ENCODE measurements around the gene SGSM2. TPM values are rescaled to one million over a fixed set of nuclear protein-coding genes. Genes with fewer than 3 reads are reported as not detected.

Gene SGSM2
- total RNA-seq, 1 donor from 2014 or later, result 60.2 TPM

- intact Hi-C loops (cut with DNase I), result no loop called here
- DNase-seq (ENCODE audit: extremely low spot score in 2 of 2), result no peak
- peaks cover 10% of the 10 kb centered on the region for H3K4me1 ChIP-seq
- H3K27me3 ChIP-seq, result no peaks in the 10 kb centered on the region
- H3K9me3 ChIP-seq, result no peaks in the 10 kb centered on the region
- no peak for TF ChIP-seq CTCF (IDR thresholded peaks at IDR 0.05)
- TF ChIP-seq POLR2A (IDR thresholded peaks at IDR 0.05), result no peak
- no peak for TF ChIP-seq POLR2AphosphoS5 (IDR thresholded peaks at IDR 0.05; ENCODE audit: insufficient read depth in 1 of 2, low read depth in 1 of 2)
- H3K27ac ChIP-seq, result no peak overlapping the region
- peaks cover 0 to 16% of the 10 kb centered on the region in 2 donors for H3K36me3 ChIP-seq
- no peak overlapping the region for H3K4me3 ChIP-seq
These were observed 6.1 kb downstream of the SGSM2 start for GRCh38 chr17:2343421-2343820.

- intact Hi-C loops (cut with DNase I), result no loop called here
- Histone ChIP-seq H3K27me3 (no peaks in the 10 kb centered on the region), H3K27ac (no peak overlapping the region), H3K36me3 (peaks cover 0 to 16% of the 10 kb centered on the region in 2 donors), H3K4me1 (peaks cover 10% of the 10 kb centered on the region), H3K9me3 (no peaks in the 10 kb centered on the region), H3K4me3 (no peak overlapping the region)
- TF ChIP-seq POLR2AphosphoS5 (IDR thresholded peaks at IDR 0.05; ENCODE audit: insufficient read depth in 1 of 2, low read depth in 1 of 2), result no peak
- TF ChIP-seq POLR2A (IDR thresholded peaks at IDR 0.05), result no peak
- no peak for TF ChIP-seq CTCF (IDR thresholded peaks at IDR 0.05)
- no peak for DNase-seq (ENCODE audit: extremely low spot score in 2 of 2)
These were observed 7.2 kb downstream of the SGSM2 start for GRCh38 chr17:2344528-2344927.

GRCh38 chr17:2346475-2346874, 9.2 kb downstream of the SGSM2 start:
- peaks cover 0 to 16% of the 10 kb centered on the region in 2 donors for H3K36me3 ChIP-seq
- no peak for DNase-seq (ENCODE audit: extremely low spot score in 2 of 2)
- no peaks in the 10 kb centered on the region for H3K27me3 ChIP-seq
- H3K4me3 ChIP-seq, result no peak overlapping the region
- intact Hi-C loops (cut with DNase I), result no loop called here
- peaks cover 10% of the 10 kb centered on the region for H3K4me1 ChIP-seq
- TF ChIP-seq POLR2A (IDR thresholded peaks at IDR 0.05) (no peak), POLR2AphosphoS5 (IDR thresholded peaks at IDR 0.05; ENCODE audit: insufficient read depth in 1 of 2, low read depth in 1 of 2) (no peak), CTCF (IDR thresholded peaks at IDR 0.05) (no peak)
- no peaks in the 10 kb centered on the region for H3K9me3 ChIP-seq
- H3K27ac ChIP-seq, result no peak overlapping the region

- DNase-seq (ENCODE audit: extremely low spot score in 2 of 2), result no peak
- Histone ChIP-seq H3K4me3 (no peak overlapping the region), H3K4me1 (peaks cover 10% of the 10 kb centered on the region), H3K36me3 (peaks cover 0 to 7% of the 10 kb centered on the region in 2 donors), H3K27me3 (no peaks in the 10 kb centered on the region), H3K27ac (peak overlapping the region; percentile 37), H3K9me3 (no peaks in the 10 kb centered on the region)
- TF ChIP-seq CTCF (IDR thresholded peaks at IDR 0.05) (no peak), POLR2AphosphoS5 (IDR thresholded peaks at IDR 0.05; ENCODE audit: insufficient read depth in 1 of 2, low read depth in 1 of 2) (peak; percentile 38 to 44), POLR2A (IDR thresholded peaks at IDR 0.05) (no peak)
- intact Hi-C loops (cut with DNase I), result no loop called here
These were observed 10.7 kb downstream of the SGSM2 start for GRCh38 chr17:2347805-2348685.

- H3K4me1 ChIP-seq, result peaks cover 18% of the 10 kb centered on the region
- TF ChIP-seq CTCF (IDR thresholded peaks at IDR 0.05), result no peak
- no peak for TF ChIP-seq POLR2A (IDR thresholded peaks at IDR 0.05)
- TF ChIP-seq POLR2AphosphoS5 (IDR thresholded peaks at IDR 0.05; ENCODE audit: insufficient read depth in 1 of 2, low read depth in 1 of 2), result no peak
- H3K27me3 ChIP-seq, result no peaks in the 10 kb centered on the region
- H3K9me3 ChIP-seq, result no peaks in the 10 kb centered on the region
- H3K4me3 ChIP-seq, result no peak overlapping the region
- H3K36me3 ChIP-seq, result no peaks in the 10 kb centered on the region
- intact Hi-C loops (cut with DNase I), result no loop called here
- H3K27ac ChIP-seq, result no peak overlapping the region
- DNase-seq (ENCODE audit: extremely low spot score in 2 of 2), result no peak
These were observed 14.0 kb downstream of the SGSM2 start for GRCh38 chr17:2351269-2351668.
